WI38 (cell line): ENCODE results near the gene TSHZ2.

Source experiments
- H3K4me3 ChIP-seq: 2 replicates; pipeline ENCODE4 v1.5.1; 2011; ENCODE audit warnings: low read depth, mild to moderate bottlenecking, control low read depth, low read length
- CTCF ChIP-seq: IDR thresholded peaks from 2 replicates; pipeline ENCODE4 v1.5.1; 2012; ENCODE audit warnings: low read depth, mild to moderate bottlenecking, control low read depth, low read length

TSHZ2 gene

DNA sequence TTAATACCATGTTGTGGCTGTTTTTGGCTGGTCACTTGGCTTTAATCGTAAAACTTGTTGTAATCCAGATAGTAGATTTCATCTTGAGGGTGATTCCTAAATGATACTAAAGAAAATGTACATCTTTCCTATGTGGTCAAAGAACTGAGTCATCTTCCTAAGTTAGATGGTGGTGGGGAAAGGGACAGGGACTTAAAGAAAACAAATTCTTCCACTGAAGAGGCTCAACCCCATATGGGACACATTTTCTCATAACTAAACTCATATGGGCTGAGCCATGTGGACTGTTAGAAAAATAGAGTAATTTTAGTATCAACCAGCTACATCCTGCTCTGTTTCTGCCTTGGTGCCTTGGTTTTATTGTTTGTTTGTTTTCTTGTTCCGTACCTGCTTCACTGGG lies 155.8 kb downstream of the TSHZ2 start:
- TF ChIP-seq CTCF = no peak

GRCh38 chr20:53129563-53129962 lies 157.4 kb downstream of the TSHZ2 start:
- no peak for TF ChIP-seq CTCF
- no peak overlapping the region for H3K4me3 ChIP-seq

More for the DNA sequence above, 155.8 kb downstream of the TSHZ2 start:
- H3K4me3 ChIP-seq = no peak overlapping the region

- H3K4me3 ChIP-seq = no peak overlapping the region
- TF ChIP-seq CTCF = no peak
Observed at GRCh38 chr20:53130795-53131194, 158.6 kb downstream of the TSHZ2 start.

DNA sequence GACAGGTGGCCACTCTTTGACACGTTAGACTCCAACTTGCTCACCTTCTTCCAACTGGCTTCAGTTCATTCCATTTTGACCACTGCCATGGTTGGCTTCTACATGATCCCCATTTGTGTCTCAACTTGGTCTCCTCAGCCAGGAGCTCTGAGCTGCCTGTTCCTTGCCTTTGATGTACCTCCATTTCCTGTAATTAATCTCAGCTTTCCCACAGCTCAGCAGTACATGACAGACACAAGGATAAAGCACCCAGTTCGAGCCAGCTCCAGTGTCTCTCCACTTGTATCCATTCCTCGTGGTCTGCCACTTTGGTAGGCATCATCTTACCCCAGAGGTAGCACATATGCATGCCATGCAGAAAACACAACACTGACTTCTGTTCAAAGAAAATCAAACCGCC lies 161.0 kb downstream of the TSHZ2 start:
- H3K4me3 ChIP-seq = no peak overlapping the region
- TF ChIP-seq CTCF = no peak

DNA sequence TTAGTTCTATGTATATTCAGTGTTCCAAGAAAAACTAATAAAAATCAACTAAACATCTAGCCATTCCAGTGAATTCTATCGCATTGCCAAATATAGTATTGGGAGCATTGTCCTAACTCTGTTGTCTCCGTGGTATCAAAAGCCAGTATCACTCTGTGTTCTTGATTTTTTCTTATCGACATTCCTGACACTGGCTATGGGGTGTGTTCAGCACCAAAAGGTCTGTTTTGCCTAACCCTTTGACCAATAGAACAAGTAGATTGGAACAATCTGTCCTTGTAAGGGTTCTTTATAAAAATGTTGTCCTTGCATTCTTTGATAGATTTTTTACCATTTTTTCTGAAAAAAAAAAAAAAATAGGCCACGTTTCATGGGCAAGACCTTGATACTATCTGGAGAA lies 161.5 kb downstream of the TSHZ2 start:
- no peak for TF ChIP-seq CTCF
- H3K4me3 ChIP-seq = no peak overlapping the region

DNA sequence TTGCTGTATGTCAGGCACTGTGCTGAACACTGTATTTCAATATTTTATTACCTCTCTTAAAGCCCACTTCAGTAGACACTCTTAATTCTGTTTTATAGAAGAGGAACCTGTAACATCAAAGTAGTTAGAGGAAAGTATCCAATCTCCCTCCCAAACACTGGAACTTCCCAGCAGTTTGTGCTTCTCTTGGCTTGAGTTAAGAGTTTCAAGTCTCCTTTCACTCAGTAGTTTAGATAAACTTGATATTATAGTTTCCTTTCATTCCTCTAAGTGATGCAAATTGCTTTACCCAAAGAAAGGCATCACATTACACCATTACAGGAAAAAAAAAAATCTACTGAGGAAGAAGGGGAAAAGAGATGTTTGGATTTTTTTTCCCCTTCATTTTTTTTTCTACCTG lies 164.3 kb downstream of the TSHZ2 start:
- TF ChIP-seq CTCF = no peak
- H3K4me3 ChIP-seq = no peak overlapping the region

DNA sequence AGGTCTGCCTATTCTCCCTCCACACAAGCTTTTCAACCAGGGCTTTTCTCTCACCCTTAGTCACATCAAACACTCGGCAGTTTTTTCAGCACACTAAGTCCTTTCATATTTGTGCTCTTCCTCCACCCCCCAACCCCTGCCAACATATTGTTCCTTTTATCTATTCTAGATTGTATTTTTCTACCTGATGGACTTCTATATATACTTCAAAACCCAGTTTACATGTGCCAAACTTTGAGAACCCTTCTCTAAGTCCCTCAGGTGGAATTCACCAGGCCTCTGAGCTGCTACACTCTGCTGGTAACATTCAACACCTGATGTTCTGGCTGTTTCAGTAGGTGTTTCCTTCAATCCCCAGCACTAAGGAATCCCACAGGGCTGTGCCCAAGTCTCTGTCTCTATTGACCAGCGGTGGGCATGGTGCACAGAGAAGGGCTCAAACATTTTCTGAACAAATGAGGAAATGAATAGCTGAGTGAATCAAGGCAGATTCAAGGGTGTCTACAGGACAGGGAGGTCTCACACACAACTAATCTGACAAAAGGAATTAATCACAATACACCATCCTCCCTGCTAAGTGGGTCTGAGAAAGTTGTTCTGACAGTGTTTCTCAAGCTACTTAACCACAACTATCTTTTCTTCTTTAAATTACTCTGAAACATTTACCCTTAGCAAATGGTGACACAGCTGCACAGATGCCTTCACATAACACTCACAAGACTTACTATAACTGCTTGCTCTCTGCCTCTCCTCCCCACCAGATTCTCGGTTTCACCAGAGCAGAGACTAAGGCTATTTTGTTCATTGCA lies 166.5 kb downstream of the TSHZ2 start:
- no peak overlapping the region for H3K4me3 ChIP-seq
- no peak for TF ChIP-seq CTCF
